HG03520 (cell line): ENCODE measurements around the gene SMAD1.

Source experiments
- ATAC-seq: cut with Tn5 transposase; IDR thresholded peaks from one replicate; pipeline ENCODE4 v1.9.1; 2021; ENCODE audit warnings: mild to moderate bottlenecking, moderate library complexity; ENCODE audit not compliant: unreplicated experiment

SMAD1 gene

DNA sequence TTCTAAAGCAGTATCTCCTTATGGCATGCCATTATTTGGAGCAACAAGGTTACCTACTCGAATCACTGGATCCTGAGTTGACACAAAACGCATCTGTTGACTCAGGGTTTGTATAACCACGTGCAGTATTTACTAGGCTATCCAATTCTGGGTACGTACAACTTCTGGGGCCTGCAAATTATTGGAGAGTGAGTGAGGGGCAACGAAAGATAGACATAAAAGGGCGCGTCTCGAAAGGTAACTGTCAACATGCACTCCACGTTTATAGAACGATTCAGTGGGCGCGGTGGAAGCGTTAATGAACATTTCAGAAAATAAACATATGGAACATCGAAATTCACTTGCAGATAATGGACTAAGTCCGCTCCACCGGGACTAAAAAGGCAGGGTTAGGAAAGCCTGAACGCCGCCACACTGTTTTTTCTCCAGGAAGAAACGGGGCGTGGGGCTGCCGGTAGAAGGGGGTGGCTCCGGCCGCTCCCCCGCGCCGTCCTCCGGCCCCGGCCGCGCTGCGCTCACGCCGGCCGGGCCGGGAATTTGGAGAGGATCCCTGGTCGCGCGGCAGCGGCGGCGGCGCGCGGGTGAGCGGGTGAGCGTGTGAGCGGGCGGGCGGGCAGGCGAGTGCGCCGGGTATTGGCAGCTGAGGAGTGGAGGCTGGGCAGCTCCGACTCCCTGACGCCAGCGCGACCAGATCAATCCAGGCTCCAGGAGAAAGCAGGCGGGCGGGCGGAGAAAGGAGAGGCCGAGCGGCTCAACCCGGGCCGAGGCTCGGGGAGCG, at the start of gene SMAD1:
Gene SMAD1, plus strand, starts transcription at position 690 of the 778 bp plus-strand sequence. CDS start 32,761 bp downstream, outside the sequence.
- peak; percentile 32 for ATAC-seq

DNA sequence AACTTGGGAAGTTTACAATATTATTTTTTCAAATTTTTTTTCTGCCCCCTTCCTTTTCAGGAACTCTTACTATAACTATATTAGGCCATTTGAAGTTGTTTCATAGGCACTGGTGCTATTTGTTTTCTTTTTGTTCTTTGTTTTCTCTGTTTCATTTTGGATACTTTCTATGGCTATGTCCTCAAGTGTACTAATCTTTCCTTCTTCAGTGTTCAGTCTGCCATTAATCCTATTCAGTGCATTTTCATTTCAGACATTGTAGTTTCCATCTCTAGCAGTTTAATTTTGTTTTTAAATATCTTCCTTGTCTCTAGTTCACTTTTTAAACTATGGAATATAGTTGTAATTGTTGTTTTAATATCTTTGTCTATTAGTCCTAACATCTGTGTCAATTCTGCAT, 48.0 kb upstream of the SMAD1 start:
- no peak for ATAC-seq

GRCh38 chr4:145435646-145436045, 46.0 kb upstream of the SMAD1 start:
- no peak for ATAC-seq

- no peak for ATAC-seq
These were observed 45.5 kb upstream of the SMAD1 start for GRCh38 chr4:145436114-145436513.

DNA sequence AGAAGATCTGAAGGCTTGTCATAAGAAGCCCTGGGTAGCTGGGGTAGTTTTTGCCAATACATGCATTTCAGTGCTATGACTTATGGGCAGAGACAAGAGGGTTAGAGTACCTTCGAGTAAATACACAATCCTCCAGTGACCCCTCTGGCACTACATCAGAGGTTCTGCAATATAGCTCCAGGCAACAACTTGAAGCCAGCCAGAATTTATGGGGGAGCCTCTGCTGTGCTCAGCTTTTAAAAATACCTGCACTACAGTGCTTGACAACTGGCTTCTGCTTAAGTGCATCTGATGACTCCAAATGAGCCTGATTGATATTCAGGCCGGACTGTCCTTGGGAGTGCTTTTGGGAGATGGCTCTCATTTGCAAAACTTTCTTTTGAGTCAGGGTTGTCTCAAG, 44.9 kb upstream of the SMAD1 start:
- no peak for ATAC-seq

- no peak for ATAC-seq
These were observed 44.2 kb upstream of the SMAD1 start for GRCh38 chr4:145437466-145437865.

DNA sequence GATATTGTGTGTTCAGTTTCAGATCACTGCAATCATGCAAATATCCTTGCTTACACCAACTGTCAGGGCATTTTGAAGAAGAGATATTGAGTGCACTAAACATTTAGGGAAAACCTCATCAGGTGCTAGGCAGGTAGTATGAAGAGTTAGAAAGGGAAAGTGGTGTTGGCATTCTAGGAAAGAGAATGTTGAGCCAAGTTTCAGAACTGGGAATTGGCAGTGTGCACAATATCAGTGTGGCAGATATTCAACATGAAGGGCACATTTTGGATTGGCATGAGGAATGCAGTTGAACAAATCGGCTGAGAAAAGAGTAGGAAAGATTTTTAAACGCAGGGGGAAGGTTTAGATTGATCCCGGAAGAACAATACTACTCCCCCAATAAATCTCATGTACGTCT, 43.4 kb upstream of the SMAD1 start:
- no peak for ATAC-seq

GRCh38 chr4:145440292-145441007, 41.2 kb upstream of the SMAD1 start:
- ATAC-seq, result no peak

DNA sequence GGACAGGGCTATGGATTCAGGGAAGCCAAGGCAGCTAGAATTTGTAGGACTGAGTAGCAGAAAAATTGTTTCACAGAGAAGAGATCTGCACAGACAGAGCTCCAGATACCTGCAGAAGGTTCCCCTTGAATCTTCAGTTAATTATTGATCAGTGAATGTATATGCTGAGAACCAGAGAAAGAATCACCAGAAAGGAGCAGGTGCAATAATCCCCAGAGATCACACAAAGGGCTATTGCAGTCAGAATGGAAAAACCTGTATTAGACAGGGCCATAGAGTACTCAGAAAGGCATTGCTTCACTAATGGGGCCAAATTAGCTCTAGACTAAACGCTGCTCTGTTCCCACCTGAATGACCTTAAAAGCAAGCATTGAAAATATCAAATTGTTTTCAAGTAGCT, 35.5 kb upstream of the SMAD1 start:
- ATAC-seq, result peak; percentile 58

DNA sequence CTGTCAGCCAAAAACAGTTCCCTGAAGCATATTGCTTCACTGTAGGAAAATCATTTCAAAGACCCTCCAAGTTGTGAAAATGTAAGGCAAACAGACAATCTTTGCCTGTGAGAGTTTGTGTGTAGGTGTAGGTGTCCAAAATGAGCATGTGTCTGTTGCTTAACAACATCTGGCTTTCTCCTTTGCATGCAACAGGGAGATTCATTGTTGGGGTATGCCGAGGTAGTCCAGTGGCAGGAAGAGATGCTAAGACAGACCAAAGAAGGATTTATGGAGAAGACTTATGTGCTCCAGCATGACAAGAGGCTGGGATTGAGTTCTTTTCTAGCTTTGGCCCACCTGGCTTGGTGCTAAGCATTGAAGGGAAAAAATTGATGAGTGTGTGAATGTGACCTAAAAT, 29.8 kb upstream of the SMAD1 start:
- ATAC-seq, result no peak

DNA sequence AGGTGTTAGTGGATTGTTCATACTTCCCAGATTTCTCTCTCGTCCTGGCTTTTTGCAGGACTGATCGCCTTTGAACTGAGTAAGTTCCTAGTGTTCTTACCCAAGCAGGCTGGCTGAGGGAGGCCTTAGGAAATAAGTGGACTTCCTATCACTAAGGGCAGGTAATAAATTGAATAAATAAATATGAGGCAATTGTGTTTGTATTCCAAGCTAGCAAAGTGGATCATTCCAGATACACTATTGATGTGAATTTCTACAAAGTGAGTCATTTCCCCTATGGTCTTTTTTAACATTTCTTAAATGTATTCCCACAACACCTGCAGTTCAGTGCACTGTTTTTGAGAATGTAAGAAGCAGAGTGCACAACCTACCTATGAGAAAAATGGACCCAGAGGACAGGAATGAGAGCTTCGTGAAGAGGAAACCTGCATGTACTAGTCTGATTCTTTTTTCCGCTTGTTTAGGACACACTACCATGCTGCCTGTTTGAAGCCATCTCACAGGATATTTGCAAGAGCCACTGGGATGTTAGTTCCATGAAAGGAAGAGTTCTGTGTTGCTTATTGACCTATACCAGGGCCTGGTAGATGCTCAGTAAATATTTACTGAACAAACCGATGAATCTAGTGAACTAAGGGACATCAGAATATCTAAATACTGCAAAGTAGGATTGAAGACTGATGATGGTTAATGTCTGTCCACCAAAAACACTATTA, 29.0 kb upstream of the SMAD1 start:
- no peak for ATAC-seq

DNA sequence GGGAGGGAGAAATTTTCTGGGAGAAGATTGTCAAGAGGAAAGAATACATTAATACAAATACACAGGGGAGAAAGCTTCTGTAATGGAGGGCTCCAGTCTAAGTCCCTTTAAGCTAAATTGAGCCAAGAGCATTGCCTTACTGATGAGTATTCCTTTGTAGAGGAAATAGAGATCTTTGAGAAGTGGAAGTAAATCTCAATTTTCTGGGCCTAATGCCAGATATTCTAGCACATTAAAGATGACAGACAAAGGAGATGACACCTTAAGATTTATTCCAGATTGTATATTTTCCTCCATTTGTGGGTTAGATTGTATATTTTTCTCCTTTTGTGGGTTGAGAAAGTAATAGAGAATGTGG, 28.5 kb upstream of the SMAD1 start:
- ATAC-seq, result no peak

- no peak for ATAC-seq
These were observed 8.4 kb upstream of the SMAD1 start for GRCh38 chr4:145473203-145473602.

DNA sequence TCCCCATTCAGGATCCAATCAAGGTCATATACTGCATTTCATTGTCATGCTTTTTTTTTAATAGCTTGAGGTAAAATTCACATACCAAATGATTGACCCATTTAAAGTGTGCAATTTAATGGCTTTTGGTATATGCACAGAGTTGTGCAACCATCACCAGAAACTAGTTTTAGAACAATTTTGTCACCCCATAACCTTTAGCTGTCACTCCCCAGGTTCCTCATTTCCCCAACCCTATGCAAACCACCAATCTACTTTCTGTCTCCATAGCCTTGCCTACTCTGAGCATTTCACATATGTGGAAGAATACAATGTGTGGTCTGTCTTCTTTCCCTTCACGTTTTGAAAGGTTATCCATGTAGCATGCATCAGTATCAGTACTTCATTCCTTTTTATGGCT, 1.4 kb upstream of the SMAD1 start:
- ATAC-seq, result no peak

DNA sequence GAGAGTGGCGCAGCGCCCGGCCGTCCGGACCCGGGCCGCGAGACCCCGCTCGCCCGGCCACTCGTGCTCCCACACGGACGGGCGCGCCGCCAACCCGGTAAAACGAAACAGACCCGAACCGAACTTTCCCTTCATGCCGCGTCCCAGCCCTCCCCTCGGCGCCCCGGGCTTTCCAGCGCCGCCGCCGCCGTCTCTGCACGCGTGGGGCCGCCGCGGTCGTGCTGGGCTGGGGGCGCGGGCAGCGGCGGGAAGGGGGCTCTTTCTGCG, 222 bp downstream of the SMAD1 start:
- ATAC-seq, result peak; percentile 30

DNA sequence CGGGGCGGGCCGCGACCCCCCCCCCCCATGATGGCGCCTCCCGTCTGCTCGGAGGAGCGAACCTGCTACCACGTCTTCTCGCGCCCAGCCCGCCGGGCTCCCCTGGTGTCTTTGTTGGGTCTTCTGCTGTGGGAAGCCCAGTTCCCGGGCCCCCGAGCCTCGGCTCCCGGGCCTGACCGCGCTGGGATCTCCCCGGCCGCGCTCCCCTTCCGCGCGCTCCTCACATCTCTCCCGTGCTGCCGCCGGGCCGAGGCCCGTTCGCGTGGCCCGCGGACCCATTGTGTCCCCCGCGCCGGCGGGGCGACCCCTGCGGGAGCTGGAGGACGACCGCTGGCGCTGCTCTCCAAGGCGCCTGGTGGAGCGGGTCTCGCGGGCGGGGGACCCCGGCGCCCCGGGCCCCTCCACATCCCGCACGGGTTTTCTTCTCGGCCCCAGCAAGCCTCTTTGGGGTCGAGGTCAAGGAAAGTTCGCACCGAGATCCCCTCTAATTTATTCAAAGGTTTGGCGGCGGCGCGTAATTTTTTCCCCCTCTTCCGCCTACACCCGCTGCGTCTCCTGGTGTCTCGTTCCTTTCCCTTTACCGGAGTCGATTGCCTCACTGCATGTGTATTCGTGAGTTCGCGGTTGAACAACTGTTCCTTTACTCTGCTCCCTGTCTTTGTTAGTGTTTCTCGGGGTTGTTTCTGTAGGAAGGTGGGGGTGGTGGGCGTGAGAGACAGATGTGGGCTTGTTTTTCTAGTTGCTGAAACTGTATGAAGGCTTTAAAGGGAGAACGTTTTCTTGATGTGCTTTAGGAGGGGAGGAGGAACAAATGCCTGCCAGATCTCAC, 770 bp downstream of the SMAD1 start:
- peak; percentile 28 for ATAC-seq

DNA sequence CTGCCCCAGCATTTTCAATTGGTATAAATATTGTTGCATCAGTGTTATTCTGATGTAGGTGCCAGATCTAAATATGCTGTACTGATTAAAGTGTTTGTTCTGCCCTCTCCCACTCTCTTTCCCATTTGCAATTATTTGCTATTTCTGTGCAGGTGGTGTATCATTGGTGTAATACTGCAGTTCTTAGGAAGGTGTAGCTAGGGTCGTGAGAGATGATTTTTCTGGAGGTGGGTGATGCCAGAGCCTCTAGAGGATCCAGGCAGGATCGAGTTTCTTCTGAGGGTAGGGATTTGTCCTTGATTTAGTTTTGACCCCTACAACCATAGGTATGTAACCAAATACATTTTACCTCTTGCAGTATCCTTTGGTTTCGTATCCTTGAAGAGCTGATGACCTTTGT, 1.9 kb downstream of the SMAD1 start:
- ATAC-seq, result no peak

DNA sequence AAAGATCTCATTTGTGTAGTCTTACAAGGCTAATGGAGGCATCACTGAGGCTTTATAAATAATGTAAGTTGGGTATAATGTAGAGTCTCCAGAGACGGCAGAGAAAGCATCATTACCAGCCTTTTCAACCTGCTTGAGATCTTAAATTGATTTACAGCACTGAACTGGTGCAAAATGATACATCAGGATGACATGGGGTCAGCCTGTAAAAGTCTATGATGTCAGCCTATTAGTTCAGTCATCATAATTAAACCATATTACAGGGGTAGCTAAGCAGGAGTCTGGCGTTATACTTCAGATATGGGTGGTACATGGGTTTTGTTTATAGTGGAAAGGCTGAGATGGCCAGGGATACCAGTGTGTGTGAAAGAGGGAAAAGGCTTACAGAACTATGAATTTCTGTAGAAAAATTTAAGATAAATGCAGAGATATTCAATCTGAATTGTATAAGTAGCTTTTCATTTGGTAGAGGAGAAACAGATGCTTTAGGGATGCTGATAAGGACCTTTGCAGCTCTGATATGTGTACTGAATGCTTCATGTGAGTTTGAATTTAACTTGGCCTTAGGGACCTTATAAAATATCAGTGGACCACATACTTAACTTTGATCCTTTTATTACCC, 2.7 kb downstream of the SMAD1 start:
- ATAC-seq, result no peak

- ATAC-seq, result no peak
These were observed 3.5 kb downstream of the SMAD1 start for GRCh38 chr4:145485120-145485519.

- ATAC-seq, result no peak
These were observed 5.0 kb downstream of the SMAD1 start for GRCh38 chr4:145486603-145487002.

DNA sequence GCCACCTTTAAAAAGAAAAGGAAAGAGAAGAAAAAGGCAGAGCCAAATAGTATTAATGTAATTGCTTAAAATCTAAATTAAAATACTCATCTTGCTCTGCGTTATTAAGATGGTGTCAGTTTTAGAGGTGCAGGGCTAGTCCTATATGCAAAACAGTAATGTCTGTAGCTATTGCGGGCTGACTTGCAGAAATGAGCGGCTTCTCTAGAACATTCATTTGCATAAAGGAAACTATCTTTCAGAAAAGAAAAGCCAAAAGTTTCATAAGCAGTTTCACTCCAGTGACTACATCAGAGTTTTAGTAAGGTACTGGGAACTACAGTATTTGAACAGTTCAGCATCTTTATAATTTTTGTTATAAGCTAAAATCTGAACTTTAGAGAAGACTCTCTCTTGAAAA, 6.0 kb downstream of the SMAD1 start:
- peak; percentile 95 for ATAC-seq
